Measurements from ENCODE around the gene KAZALD1. TPM values are rescaled to one million over a fixed set of nuclear protein-coding genes. Genes with fewer than 3 reads are reported as not detected.

KAZALD1 gene
- total RNA-seq, 4 donors from 2014 or later = 0.98 to 4.9 (median 3.7) TPM

DNA sequence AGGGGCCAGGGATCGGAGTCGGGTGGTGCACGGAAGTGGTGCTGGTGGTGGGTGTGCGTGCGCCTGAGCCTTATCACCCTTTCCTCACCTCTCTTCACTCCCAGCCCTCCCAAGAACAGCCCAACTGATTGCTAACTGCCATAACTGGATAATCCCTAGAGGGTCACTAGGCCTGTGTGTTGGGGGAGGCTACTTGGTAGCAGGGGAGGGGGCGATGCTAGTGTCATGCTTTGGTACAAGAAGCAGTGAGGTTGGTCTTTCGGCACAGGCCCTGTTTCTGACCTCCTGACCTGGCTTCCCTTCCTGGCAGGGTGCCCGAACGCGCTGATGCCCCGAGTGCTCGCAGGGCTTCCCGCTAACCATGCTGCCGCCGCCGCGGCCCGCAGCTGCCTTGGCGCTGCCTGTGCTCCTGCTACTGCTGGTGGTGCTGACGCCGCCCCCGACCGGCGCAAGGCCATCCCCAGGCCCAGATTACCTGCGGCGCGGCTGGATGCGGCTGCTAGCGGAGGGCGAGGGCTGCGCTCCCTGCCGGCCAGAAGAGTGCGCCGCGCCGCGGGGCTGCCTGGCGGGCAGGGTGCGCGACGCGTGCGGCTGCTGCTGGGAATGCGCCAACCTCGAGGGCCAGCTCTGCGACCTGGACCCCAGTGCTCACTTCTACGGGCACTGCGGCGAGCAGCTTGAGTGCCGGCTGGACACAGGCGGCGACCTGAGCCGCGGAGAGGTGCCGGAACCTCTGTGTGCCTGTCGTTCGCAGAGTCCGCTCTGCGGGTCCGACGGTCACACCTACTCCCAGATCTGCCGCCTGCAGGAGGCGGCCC, 652 bp downstream of the KAZALD1 start:
- TF ChIP-seq, protein P1, sequence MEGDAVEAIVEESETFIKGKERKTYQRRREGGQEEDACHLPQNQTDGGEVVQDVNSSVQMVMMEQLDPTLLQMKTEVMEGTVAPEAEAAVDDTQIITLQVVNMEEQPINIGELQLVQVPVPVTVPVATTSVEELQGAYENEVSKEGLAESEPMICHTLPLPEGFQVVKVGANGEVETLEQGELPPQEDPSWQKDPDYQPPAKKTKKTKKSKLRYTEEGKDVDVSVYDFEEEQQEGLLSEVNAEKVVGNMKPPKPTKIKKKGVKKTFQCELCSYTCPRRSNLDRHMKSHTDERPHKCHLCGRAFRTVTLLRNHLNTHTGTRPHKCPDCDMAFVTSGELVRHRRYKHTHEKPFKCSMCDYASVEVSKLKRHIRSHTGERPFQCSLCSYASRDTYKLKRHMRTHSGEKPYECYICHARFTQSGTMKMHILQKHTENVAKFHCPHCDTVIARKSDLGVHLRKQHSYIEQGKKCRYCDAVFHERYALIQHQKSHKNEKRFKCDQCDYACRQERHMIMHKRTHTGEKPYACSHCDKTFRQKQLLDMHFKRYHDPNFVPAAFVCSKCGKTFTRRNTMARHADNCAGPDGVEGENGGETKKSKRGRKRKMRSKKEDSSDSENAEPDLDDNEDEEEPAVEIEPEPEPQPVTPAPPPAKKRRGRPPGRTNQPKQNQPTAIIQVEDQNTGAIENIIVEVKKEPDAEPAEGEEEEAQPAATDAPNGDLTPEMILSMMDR (IDR thresholded peaks at IDR 0.05; ENCODE audit: low read depth) = no peak

DNA sequence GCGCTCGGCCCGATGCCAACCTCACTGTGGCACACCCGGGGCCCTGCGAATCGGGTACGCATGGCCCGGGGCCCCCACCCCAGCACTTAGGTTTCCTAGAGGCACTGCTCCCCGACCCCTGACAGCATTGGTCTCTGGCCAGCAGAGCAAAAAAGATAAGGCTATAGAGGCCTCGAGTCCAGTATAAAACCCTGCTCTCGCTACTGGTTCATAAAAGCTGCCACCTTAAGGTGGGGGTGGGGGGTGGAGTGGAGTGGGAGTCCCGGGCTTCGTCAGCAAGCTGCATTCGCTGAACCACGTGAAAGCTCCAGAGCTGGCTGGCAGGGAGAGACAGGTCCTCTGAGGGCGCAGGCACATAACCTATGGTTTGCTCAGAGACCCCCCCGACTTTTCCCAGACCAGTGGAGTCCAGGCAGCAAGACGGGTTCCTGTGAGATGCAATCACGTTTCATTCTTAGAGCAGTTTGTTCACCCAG, 1.3 kb downstream of the KAZALD1 start:
- TF ChIP-seq, protein P1 (IDR thresholded peaks at IDR 0.05; ENCODE audit: low read depth) = no peak

DNA sequence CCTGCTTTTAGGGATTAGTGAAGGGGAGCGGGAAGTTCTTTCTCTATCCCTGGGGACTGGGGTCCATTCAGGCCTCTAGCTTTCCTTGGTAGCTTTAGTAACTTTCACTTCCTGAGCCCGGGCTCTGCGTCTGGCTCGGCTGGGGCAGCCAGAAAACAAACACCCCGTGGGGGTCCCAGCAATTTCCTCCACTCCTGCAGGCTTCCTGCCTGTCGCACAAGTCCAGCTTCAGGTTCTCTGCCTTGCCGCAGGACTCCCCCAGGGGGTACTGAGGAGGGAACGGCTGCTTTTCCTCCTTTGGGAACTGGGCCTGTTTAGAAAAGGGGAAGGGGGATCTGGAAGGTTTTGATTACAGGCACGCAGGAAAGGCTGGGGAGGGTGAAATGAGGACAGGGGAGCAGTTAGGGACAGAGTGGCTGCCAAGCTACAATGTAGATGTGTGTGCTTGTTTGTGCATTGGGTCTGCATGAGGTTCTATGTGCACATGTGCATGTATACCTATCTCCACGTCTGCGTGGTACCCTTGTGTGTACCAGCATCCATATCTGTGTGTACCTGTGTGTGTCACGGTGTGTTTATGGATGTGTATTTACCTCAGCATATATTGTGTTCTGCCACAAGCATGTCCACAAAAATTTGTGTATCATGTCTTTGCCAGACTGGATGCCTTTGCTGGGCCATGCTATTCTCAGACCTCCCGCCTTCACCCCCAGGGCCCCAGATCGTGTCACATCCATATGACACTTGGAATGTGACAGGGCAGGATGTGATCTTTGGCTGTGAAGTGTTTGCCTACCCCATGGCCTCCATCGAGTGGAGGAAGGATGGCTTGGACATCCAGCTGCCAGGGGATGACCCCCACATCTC, 2.0 kb downstream of the KAZALD1 start:
- TF ChIP-seq, protein P1 (IDR thresholded peaks at IDR 0.05; ENCODE audit: low read depth) = no peak

DNA sequence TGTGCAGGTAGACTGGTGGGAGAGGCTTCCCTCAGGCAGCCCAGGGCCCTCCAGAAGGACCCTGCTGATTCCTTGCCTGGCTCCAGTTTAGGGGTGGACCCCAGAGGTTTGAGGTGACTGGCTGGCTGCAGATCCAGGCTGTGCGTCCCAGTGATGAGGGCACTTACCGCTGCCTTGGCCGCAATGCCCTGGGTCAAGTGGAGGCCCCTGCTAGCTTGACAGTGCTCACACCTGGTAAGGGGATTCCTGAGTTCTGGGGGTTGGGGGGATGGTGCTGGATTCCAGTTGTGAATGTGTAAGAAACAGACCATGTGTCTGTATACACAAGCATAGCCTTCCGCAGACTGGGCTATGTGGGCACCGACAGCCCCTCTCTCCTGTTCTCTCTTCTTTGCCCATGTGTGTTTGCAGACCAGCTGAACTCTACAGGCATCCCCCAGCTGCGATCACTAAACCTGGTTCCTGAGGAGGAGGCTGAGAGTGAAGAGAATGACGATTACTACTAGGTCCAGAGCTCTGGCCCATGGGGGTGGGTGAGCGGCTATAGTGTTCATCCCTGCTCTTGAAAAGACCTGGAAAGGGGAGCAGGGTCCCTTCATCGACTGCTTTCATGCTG, 2.7 kb downstream of the KAZALD1 start:
- TF ChIP-seq, protein P1 (IDR thresholded peaks at IDR 0.05; ENCODE audit: low read depth) = no peak

DNA sequence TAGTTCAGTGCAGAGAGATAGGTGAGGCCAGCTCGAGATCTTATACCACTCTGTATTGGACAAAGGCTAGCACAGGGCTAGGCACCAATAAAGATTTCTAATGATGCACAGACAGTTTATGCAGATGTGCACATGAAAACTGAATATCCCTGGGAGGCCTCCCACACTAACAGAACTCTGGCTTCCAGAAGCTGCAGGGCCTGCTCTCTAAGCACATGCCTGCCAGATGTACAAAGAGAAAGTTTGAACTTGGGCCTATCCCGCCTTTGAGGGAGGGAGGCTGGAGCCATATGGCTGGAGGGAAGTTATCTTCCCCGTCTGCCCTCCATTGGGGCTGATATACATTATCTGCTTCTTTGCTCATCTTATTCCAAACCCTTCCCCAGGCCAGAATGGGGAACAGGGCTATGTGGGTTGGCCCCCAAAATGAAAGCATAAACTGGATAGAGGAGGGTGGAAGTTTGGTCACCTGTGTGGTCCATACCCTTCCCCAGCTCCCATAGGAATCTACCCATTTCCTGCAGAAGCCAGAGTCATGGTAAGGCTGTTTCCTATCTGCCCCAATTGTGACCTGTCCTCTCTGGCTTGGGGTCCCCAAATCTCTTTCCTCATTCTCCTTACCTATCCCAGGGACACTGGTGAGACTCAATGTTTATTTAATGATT, 3.8 kb downstream of the KAZALD1 start:
- TF ChIP-seq, protein P1 (IDR thresholded peaks at IDR 0.05; ENCODE audit: low read depth) = no peak

DNA sequence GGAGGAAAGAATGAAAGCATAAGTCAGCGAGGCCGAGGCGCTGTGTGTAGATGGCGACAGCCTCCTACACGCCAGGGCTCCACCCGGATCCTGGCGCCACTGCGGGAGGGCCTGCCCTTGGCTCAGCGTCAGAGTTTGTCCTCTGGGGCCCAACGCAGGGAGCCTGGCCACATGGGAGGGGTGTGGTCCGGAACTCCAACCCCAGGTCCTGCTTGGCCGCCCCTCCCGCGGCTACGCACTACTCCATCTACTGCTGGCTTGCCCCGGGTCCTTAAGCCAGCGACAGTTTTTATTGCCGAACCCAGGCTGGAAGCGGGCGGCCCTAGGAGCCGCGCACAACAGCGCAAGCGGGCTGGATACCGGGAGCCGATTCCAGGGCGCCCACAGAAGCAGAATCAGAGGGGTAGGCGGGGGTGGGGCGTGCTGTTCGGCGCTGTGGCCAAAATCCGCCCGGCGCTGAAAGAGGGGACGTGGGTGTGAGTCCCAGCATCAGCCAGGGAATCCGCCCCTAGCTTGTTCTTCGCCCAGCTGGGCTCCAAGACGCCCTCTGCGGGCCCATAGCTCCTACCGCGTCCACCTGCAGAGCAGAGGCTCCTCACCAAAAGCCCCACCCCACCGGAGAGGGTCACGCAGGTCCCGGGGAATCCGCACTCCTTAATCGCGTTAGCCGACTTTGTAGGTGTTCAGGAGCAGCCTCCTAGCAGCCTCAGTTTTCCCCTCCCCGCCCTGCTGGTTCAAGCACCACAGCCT, 4.5 kb downstream of the KAZALD1 start:
- TF ChIP-seq, protein P1 (IDR thresholded peaks at IDR 0.05; ENCODE audit: low read depth) = no peak
